H1 (cell line): ENCODE results near the gene CD69. TPM values are rescaled to one million over a fixed set of nuclear protein-coding genes. Genes with fewer than 3 reads are reported as not detected.

Experiments
- BRCA1 ChIP-seq: IDR thresholded peaks from 2 replicates; pipeline ENCODE4 v1.6.1; 2012; ENCODE audit warnings: low read depth, low read length, improper control_type of control experiment
- HDAC2 ChIP-seq, 2 experiments: fragments of 300-600 bp in 1 of 2; sonication (generic) in 1 of 2; IDR thresholded peaks; 2 replicates each; pipeline ENCODE4 v1.6.1; 2011 to 2012; ENCODE audit warnings: low read depth in 2 of 2, low read length in 2 of 2, mild to moderate bottlenecking in 2 of 2, moderate library complexity in 2 of 2, borderline replicate concordance in 1 of 2, inconsistent platforms in 1 of 2
- RAD21 ChIP-seq, 2 experiments: IDR thresholded peaks in 1 of 2; conservative IDR thresholded peaks in 1 of 2; 2 replicates each; pipeline ENCODE4 v1.6.1; 2011; ENCODE audit warnings: low read depth in 2 of 2, low read length in 2 of 2, improper control_type of control experiment in 1 of 2, inconsistent platforms in 1 of 2, mild to moderate bottlenecking in 1 of 2, moderate library complexity in 1 of 2
- SAP30 ChIP-seq: fragments of 300-600 bp; sonication (generic); IDR thresholded peaks from 2 replicates; pipeline ENCODE4 v1.7.1; 2012; ENCODE audit warnings: low read length, moderate library complexity, mild to moderate bottlenecking, inconsistent platforms; ENCODE audit not compliant: insufficient read depth, insufficient replicate concordance
- SIN3A ChIP-seq, 2 experiments: IDR thresholded peaks in 1 of 2; conservative IDR thresholded peaks in 1 of 2; 2 replicates each; pipeline ENCODE4 v1.6.1; 2011 to 2012; ENCODE audit warnings: low read length in 2 of 2, improper control_type of control experiment in 1 of 2, low read depth in 1 of 2, mild to moderate bottlenecking in 1 of 2
- TCF12 ChIP-seq: IDR thresholded peaks from 2 replicates; pipeline ENCODE4 v1.6.1; 2011; ENCODE audit warnings: low read depth, mild to moderate bottlenecking, low read length
- polyA plus RNA-seq, 7 experiments: library from polyadenylated mRNA; depleted of rRNA in 3 of 7; stranded (reverse) in 5 of 7; unstranded in 2 of 7; fragments of >200 nt in 5 of 7; fragments of 200-250 nt in 2 of 7; gene quantifications; 1 replicate in 5 of 7; 2 replicates in 1 of 7; 4 replicates in 1 of 7; pipeline versions ENCODE4 v1.2.1 to v1.2.3, GENCODE V29; 2011 to 2013; ENCODE audit warnings: missing spikeins in 2 of 7, mixed read lengths in 2 of 7
- total RNA-seq: library from RNA; stranded (reverse); fragmentation: NEBNext Ultra II Directional; extraction: Animal tissue kit (Norgen Biotek cat#: 25700); gene quantifications from 2 replicates; pipeline ENCODE4 v1.2.1, GENCODE V29; 2021
- TF ChIP-seq, protein P1 (sequence below): IDR thresholded peaks from 2 replicates; pipeline ENCODE4 v1.6.1; 2011; ENCODE audit warnings: low read length, improper control_type of control experiment

The CD69 gene
- total and polyA plus RNA-seq, 2 of the 8 experiments (the other 6 are each of a cell fraction or from before 2014, with no cell fraction given), result not detected

DNA sequence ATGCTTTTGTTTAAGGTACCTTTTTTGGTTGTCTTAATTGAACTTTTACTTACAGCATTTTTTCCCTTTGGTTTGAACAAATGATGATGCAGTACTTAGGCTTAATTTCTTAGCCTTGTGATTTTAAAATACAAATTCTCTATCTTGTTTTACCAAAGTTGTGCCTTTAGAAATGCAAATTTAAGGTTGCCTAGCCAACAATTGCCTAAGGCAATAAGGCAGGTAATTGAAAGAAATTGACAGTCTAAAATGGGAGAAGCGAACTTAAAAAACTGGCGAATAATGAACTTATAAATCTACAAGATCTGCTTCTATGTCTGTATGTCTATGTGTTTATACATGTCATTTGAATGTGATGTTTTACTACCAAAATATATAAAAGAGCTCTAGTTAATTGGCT is 23.6 kb upstream of the CD69 start (continued):
- TF ChIP-seq HDAC2 (IDR thresholded peaks at IDR 0.05; ENCODE audit: borderline replicate concordance in 1 of 2, low read depth in 2 of 2, low read length in 2 of 2) (no peak), SIN3A (conservative IDR thresholded peaks at IDR 0.05 in 1 of 2, IDR thresholded peaks at IDR 0.05 in 1 of 2; ENCODE audit: low read depth in 1 of 2, low read length in 2 of 2) (no peak), RAD21 (IDR thresholded peaks at IDR 0.05 in 1 of 2, conservative IDR thresholded peaks at IDR 0.05 in 1 of 2; ENCODE audit: low read depth in 2 of 2, low read length in 2 of 2) (no peak), BRCA1 (no peak), SAP30 (no peak), TCF12 (no peak)
- TF ChIP-seq, protein P1, sequence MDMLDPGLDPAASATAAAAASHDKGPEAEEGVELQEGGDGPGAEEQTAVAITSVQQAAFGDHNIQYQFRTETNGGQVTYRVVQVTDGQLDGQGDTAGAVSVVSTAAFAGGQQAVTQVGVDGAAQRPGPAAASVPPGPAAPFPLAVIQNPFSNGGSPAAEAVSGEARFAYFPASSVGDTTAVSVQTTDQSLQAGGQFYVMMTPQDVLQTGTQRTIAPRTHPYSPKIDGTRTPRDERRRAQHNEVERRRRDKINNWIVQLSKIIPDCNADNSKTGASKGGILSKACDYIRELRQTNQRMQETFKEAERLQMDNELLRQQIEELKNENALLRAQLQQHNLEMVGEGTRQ, result no peak
